HEK293 (cell line): ENCODE measurements around the gene DDX54.

Experiments used
- BCL11A ChIP-seq: fragments of 450-650 bp; formaldehyde crosslinking; IDR thresholded peaks from 2 replicates; pipeline ENCODE4 v1.5.1; 2016; ENCODE audit warnings: low read depth, missing biosample characterization, missing genetic modification characterization
- BCL11B ChIP-seq: fragments of 450-650 bp; formaldehyde crosslinking; IDR thresholded peaks from 2 replicates; pipeline ENCODE4 v1.5.1; 2016; ENCODE audit warnings: low read depth, missing biosample characterization, missing genetic modification characterization
- GFI1B ChIP-seq: fragments of 450-650 bp; formaldehyde crosslinking; IDR thresholded peaks from 2 replicates; pipeline ENCODE4 v1.5.1; 2016; ENCODE audit warnings: missing biosample characterization, missing genetic modification characterization
- GLI2 ChIP-seq: fragments of 450-650 bp; formaldehyde crosslinking; IDR thresholded peaks from 2 replicates; pipeline ENCODE4; 2017; ENCODE audit warnings: missing biosample characterization, missing genetic modification characterization, low read depth, borderline replicate concordance
- GLIS1 ChIP-seq: fragments of 450-650 bp; formaldehyde crosslinking; IDR thresholded peaks from 2 replicates; pipeline ENCODE4 v1.5.1; 2016; ENCODE audit warnings: missing biosample characterization, missing genetic modification characterization
- GLIS2 ChIP-seq: fragments of 450-650 bp; formaldehyde crosslinking; IDR thresholded peaks from 2 replicates; pipeline ENCODE4 v1.5.1; 2016; ENCODE audit warnings: missing biosample characterization, missing genetic modification characterization
- HOXC10 ChIP-seq: sonication (generic); formaldehyde crosslinking; IDR thresholded peaks from 2 replicates; pipeline ENCODE4 v1.8.1; 2023; ENCODE audit warnings: mild to moderate bottlenecking, missing genetic modification reagents
- KLF8 ChIP-seq: fragments of 450-650 bp; formaldehyde crosslinking; IDR thresholded peaks from 2 replicates; pipeline ENCODE4 v1.5.1; 2016; ENCODE audit warnings: missing biosample characterization, missing genetic modification characterization
- MEIS1 ChIP-seq: sonication (generic); formaldehyde crosslinking; IDR thresholded peaks from 2 replicates; pipeline ENCODE4 v1.8.1; 2022; ENCODE audit warnings: missing genetic modification reagents, mild to moderate bottlenecking, borderline replicate concordance
- PRDM1 ChIP-seq: fragments of 450-650 bp; formaldehyde crosslinking; IDR thresholded peaks from 2 replicates; pipeline ENCODE4; 2016; ENCODE audit warnings: missing biosample characterization, missing genetic modification characterization
- PRDM10 ChIP-seq: fragments of 450-650 bp; formaldehyde crosslinking; IDR thresholded peaks from 2 replicates; pipeline ENCODE4 v1.5.1; 2016; ENCODE audit warnings: missing biosample characterization, missing genetic modification characterization
- SP3 ChIP-seq: fragments of 450-650 bp; formaldehyde crosslinking; IDR thresholded peaks from 2 replicates; pipeline ENCODE4 v1.5.1; 2016; ENCODE audit warnings: missing biosample characterization, missing genetic modification characterization
- ZBTB10 ChIP-seq: fragments of 450-650 bp; formaldehyde crosslinking; IDR thresholded peaks from 2 replicates; pipeline ENCODE4 v1.5.1; 2016; ENCODE audit warnings: missing biosample characterization, missing genetic modification characterization
- ZBTB17 ChIP-seq: fragments of 450-650 bp; formaldehyde crosslinking; IDR thresholded peaks from 2 replicates; pipeline ENCODE4 v1.5.1; 2016; ENCODE audit warnings: missing biosample characterization, missing genetic modification characterization
- ZBTB21 ChIP-seq: fragments of 450-650 bp; formaldehyde crosslinking; IDR thresholded peaks from 2 replicates; pipeline ENCODE4 v1.5.1; 2017; ENCODE audit warnings: missing biosample characterization, missing genetic modification characterization
- ZBTB7A ChIP-seq: fragments of 450-650 bp; formaldehyde crosslinking; IDR thresholded peaks from 2 replicates; pipeline ENCODE4 v1.5.1; 2016; ENCODE audit warnings: low read depth, missing biosample characterization, missing genetic modification characterization
- ZFP69B ChIP-seq: fragments of 450-650 bp; formaldehyde crosslinking; IDR thresholded peaks from 2 replicates; pipeline ENCODE4 v1.5.1; 2016; ENCODE audit warnings: missing biosample characterization, missing genetic modification characterization
- ZIC2 ChIP-seq: fragments of 450-650 bp; formaldehyde crosslinking; IDR thresholded peaks from 2 replicates; pipeline ENCODE4 v1.5.1; 2016; ENCODE audit warnings: missing biosample characterization, missing genetic modification characterization
- ZNF112 ChIP-seq: fragments of 450-650 bp; formaldehyde crosslinking; IDR thresholded peaks from 2 replicates; pipeline ENCODE4 v1.5.0; 2017; ENCODE audit warnings: missing biosample characterization, missing genetic modification characterization
- ZNF121 ChIP-seq: fragments of 450-650 bp; formaldehyde crosslinking; IDR thresholded peaks from 2 replicates; pipeline ENCODE4 v1.5.1; 2016; ENCODE audit warnings: missing biosample characterization, missing genetic modification characterization
- ZNF138 ChIP-seq: fragments of 450-650 bp; formaldehyde crosslinking; IDR thresholded peaks from 2 replicates; pipeline ENCODE4 v1.5.1; 2016; ENCODE audit warnings: missing biosample characterization, missing genetic modification characterization, borderline replicate concordance
- ZNF202 ChIP-seq: fragments of 450-650 bp; formaldehyde crosslinking; IDR thresholded peaks from 2 replicates; pipeline ENCODE4 v1.5.1; 2016; ENCODE audit warnings: missing biosample characterization, missing genetic modification characterization, borderline replicate concordance
- ZNF26 ChIP-seq: fragments of 450-650 bp; formaldehyde crosslinking; IDR thresholded peaks from 2 replicates; pipeline ENCODE4 v1.5.1; 2016; ENCODE audit warnings: missing biosample characterization, missing genetic modification characterization
- ZNF423 ChIP-seq: fragments of 450-650 bp; formaldehyde crosslinking; IDR thresholded peaks from 2 replicates; pipeline ENCODE4 v1.5.1; 2016; ENCODE audit warnings: missing biosample characterization, missing genetic modification characterization
- ZNF521 ChIP-seq: fragments of 450-650 bp; formaldehyde crosslinking; IDR thresholded peaks from 2 replicates; pipeline ENCODE4 v1.5.1; 2017; ENCODE audit warnings: missing biosample characterization, mild to moderate bottlenecking, missing genetic modification characterization
- ZNF548 ChIP-seq: fragments of 450-650 bp; formaldehyde crosslinking; IDR thresholded peaks from 2 replicates; pipeline ENCODE4 v1.5.1; 2016; ENCODE audit warnings: missing biosample characterization, missing genetic modification characterization
- ZNF580 ChIP-seq: fragments of 450-650 bp; formaldehyde crosslinking; IDR thresholded peaks from 2 replicates; pipeline ENCODE4 v1.5.1; 2016; ENCODE audit warnings: missing biosample characterization, missing genetic modification characterization
- ZNF621 ChIP-seq: fragments of 450-650 bp; formaldehyde crosslinking; IDR thresholded peaks from 2 replicates; pipeline ENCODE4 v1.5.1; 2017; ENCODE audit warnings: missing biosample characterization, missing genetic modification characterization
- ZNF664 ChIP-seq: fragments of 450-650 bp; formaldehyde crosslinking; IDR thresholded peaks from 2 replicates; pipeline ENCODE4 v1.5.1; 2016; ENCODE audit warnings: missing biosample characterization, missing genetic modification characterization
- ZNF707 ChIP-seq: fragments of 450-650 bp; formaldehyde crosslinking; IDR thresholded peaks from 2 replicates; pipeline ENCODE4 v1.5.1; 2016; ENCODE audit warnings: missing biosample characterization, missing genetic modification characterization
- ZNF792 ChIP-seq: fragments of 450-650 bp; formaldehyde crosslinking; IDR thresholded peaks from 2 replicates; pipeline ENCODE4 v1.5.1; 2016; ENCODE audit warnings: missing biosample characterization, missing genetic modification characterization
- ZSCAN18 ChIP-seq: fragments of 450-650 bp; formaldehyde crosslinking; IDR thresholded peaks from 2 replicates; pipeline ENCODE4 v1.5.1; 2016; ENCODE audit warnings: missing biosample characterization, missing genetic modification characterization

Gene DDX54

GRCh38 chr12:113221181-113221996 is 36.1 kb upstream of the DDX54 start, which contains the start of gene TPCN1 (continued):
- TF ChIP-seq ZNF521 (tag by site-specific recombination) (no peak), SP3 (tag by site-specific recombination) (peak; percentile 99), ZSCAN18 (tag by site-specific recombination) (no peak), ZBTB7A (tag by site-specific recombination) (peak; percentile 55; the same call in 1 of the 2 replicates), MEIS1 (no peak), ZNF580 (tag by site-specific recombination) (peak; percentile 100), ZNF707 (no peak), ZBTB21 (no peak), ZNF664 (tag by site-specific recombination) (no peak), ZNF792 (0 out of 2 replicates have a peak, but pooled peaks have one; percentile 41), ZIC2 (peak; percentile 61), ZNF112 (tag by site-specific recombination) (no peak), PRDM10 (no peak), KLF8 (tag by site-specific recombination) (peak; percentile 80), HOXC10 (CRISPR knock-in tag) (no peak), GLIS2 (tag by site-specific recombination) (peak; percentile 65; the same call in 1 of the 2 replicates), ZFP69B (tag by site-specific recombination) (no peak), ZNF548 (tag by site-specific recombination) (no peak), ZNF121 (tag by site-specific recombination) (no peak), ZNF423 (peak; percentile 80), BCL11B (tag by site-specific recombination) (peak; percentile 78; the same call in 1 of the 2 replicates), ZBTB10 (tag by site-specific recombination) (0 out of 2 replicates have a peak, but pooled peaks have one; percentile 50), ZNF202 (no peak), GFI1B (tag by site-specific recombination) (no peak), GLIS1 (tag by site-specific recombination) (peak; percentile 16; the same call in 1 of the 2 replicates), ZBTB17 (tag by site-specific recombination) (peak; percentile 52; the same call in 1 of the 2 replicates), ZNF138 (tag by site-specific recombination) (no peak), PRDM1 (tag by site-specific recombination) (no peak), ZNF621 (tag by site-specific recombination) (no peak), ZNF26 (no peak), BCL11A (tag by site-specific recombination) (peak; percentile 60; the same call in 1 of the 2 replicates), GLI2 (tag by site-specific recombination) (no peak)
